ENCODE data around the gene UGCG.

DNA sequence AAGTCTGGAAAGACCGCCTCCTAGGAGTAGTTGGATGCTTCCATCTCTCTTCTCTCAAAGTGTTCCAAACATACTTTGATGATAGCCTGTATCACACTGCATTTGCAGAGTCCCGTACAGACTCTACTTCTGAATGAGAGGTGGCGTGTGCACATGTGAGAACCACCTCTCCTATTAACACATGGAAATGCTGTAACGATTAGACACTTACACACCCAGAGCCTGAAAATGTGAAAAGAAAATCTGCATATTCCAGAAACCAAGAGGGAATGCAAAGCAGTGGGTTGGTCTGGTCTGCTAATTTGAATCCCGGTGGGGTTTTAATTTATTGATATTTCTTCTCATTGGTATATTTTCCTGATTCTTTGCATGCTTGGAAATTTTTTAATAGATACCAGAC, 10.5 kb downstream of the UGCG start:
- TF ChIP-seq, protein P1, sequence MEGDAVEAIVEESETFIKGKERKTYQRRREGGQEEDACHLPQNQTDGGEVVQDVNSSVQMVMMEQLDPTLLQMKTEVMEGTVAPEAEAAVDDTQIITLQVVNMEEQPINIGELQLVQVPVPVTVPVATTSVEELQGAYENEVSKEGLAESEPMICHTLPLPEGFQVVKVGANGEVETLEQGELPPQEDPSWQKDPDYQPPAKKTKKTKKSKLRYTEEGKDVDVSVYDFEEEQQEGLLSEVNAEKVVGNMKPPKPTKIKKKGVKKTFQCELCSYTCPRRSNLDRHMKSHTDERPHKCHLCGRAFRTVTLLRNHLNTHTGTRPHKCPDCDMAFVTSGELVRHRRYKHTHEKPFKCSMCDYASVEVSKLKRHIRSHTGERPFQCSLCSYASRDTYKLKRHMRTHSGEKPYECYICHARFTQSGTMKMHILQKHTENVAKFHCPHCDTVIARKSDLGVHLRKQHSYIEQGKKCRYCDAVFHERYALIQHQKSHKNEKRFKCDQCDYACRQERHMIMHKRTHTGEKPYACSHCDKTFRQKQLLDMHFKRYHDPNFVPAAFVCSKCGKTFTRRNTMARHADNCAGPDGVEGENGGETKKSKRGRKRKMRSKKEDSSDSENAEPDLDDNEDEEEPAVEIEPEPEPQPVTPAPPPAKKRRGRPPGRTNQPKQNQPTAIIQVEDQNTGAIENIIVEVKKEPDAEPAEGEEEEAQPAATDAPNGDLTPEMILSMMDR (IDR thresholded peaks at IDR 0.05), result no peak
- no peak for TF ChIP-seq POLR2A (IDR thresholded peaks at IDR 0.05)

Measured in thyroid gland (tissue), 4 donors.